NT2/D1 (cell line): ENCODE results near the gene C5AR2.

Source experiments
- DNase-seq: peaks from one replicate; pipeline ENCODE4 v3.0.0-alpha.2; 2011; ENCODE audit warnings: low read depth, low spot score
- H3K27me3 ChIP-seq: 2 replicates; pipeline ENCODE4 v1.6.0; 2011; ENCODE audit warnings: mild to moderate bottlenecking; ENCODE audit not compliant: insufficient read length, insufficient read depth
- H3K36me3 ChIP-seq: 2 replicates; pipeline ENCODE4 v1.6.1; 2011; ENCODE audit warnings: mild to moderate bottlenecking, low read length, mixed read lengths; ENCODE audit not compliant: insufficient read depth, insufficient read length
- H3K4me1 ChIP-seq: 2 replicates; pipeline ENCODE4 v1.5.1; 2011; ENCODE audit not compliant: insufficient read depth, insufficient read length
- H3K4me3 ChIP-seq: 2 replicates; pipeline ENCODE4 v1.5.1; 2011; ENCODE audit warnings: low read depth; ENCODE audit not compliant: insufficient read length
- H3K9ac ChIP-seq: 2 replicates; pipeline ENCODE4 v1.6.0; 2011; ENCODE audit warnings: low read depth; ENCODE audit not compliant: insufficient read length
- H3K9me3 ChIP-seq: 2 replicates; pipeline ENCODE4 v1.5.1; 2011; ENCODE audit warnings: mild to moderate bottlenecking, low read length; ENCODE audit not compliant: insufficient read depth
- SUZ12 ChIP-seq: IDR thresholded peaks from 2 replicates; pipeline ENCODE4 v1.6.1; 2011; ENCODE audit not compliant: insufficient read length, insufficient read depth; ENCODE audit errors: extremely low read depth
- YY1 ChIP-seq: IDR thresholded peaks from 2 replicates; pipeline ENCODE4 v1.6.1; 2011; ENCODE audit not compliant: insufficient read length, insufficient read depth
- ZNF274 ChIP-seq: IDR thresholded peaks from 2 replicates; pipeline ENCODE4 v1.6.1; 2011; ENCODE audit warnings: mild to moderate bottlenecking, low read depth, low read length

The C5AR2 gene

DNA sequence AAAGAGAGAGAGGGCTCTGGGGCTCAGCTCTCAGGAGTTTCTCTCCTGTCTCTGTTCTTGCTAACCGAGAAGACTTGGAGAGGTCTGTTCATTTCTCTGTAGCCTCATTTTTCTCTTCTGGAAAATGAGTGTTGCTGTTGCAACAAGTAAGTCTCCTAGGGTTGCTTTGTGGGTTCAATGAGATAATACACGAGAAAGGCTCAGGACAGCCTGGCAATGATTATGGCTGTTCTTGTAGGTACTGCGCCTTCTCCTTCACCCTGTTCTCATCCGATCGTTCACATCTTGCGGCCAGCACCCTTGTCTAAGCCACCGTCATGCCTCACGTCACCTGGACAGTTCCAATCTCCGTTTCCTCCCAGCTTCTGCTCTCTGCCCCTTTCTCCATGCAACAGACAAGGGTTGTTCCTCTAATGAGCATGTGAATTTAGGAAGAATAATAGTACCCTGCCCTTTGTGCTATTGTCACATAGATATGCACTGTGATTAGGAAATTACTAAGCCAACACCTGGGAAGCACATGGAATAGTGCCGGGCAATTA is 18.1 kb upstream of the C5AR2 start:
- Histone ChIP-seq H3K27me3 (no peaks in the 10 kb centered on the region), H3K9ac (no peak overlapping the region), H3K9me3 (no peaks in the 10 kb centered on the region), H3K36me3 (no peaks in the 10 kb centered on the region), H3K4me1 (no peaks in the 10 kb centered on the region), H3K4me3 (no peak overlapping the region)
- TF ChIP-seq SUZ12: no peak
- DNase-seq: no peak

DNA sequence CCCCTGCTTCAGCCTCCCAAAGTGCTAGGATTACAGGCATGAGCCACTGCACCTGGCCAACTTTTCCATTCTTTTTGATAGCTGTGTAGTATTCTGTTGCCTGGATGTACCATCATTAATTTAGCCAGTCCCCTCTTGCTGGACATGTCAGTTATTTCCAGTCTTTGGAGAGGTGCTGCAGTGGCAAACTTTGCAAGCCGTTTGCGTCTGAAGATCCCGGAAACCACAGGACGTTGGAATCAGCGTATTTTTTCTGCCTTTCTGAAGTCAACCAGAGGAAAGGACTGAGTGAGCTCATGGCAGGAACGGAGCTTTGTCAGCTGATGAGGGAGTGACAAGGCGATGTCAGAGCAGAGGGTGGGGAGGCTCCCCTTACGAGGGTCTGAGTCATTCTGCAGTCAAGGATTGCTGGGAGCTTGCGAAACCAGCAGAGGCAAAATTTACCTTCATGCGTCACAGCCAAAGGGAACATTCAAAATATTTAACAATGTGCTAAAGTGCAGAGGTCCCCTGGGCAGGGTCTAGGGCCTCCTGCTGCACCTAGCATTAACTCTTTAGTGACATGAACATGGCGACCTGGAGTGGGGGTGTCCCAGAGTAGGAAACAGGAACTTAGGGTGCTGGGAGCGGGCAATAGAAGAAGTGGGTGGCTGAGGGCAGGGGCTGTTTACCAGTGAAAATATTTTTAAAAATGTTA is 16.7 kb upstream of the C5AR2 start:
- TF ChIP-seq ZNF274 (no peak), SUZ12 (no peak), YY1 (no peak)
- Histone ChIP-seq H3K4me1 (no peaks in the 10 kb centered on the region), H3K9ac (no peak overlapping the region), H3K36me3 (no peaks in the 10 kb centered on the region), H3K4me3 (no peak overlapping the region), H3K9me3 (no peaks in the 10 kb centered on the region), H3K27me3 (no peaks in the 10 kb centered on the region)
- no peak for DNase-seq

DNA sequence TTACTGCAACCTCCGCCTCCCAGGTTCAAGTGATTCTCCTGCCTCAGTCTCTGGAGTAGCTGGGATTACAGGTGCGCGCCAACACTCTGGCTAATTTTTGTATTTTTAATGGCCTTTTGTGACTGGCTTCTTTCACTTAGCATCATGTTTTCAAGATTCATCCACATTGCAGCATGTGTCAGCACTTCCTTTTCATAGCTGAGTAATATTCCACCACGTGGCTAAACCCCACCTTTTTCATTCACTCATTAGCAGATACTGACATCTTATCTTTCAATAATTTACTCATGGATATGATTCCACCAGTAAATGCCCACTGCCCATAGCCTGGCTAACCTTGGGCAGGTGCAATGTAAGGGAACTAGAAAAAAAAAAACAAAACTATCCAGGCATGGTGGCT is 15.5 kb upstream of the C5AR2 start:
- H3K4me3 ChIP-seq: no peak overlapping the region
- no peaks in the 10 kb centered on the region for H3K4me1 ChIP-seq
- no peaks in the 10 kb centered on the region for H3K27me3 ChIP-seq
- DNase-seq: no peak
- H3K36me3 ChIP-seq: no peaks in the 10 kb centered on the region
- no peak for TF ChIP-seq SUZ12
- TF ChIP-seq ZNF274: no peak
- TF ChIP-seq YY1: no peak
- no peaks in the 10 kb centered on the region for H3K9me3 ChIP-seq
- no peak overlapping the region for H3K9ac ChIP-seq

DNA sequence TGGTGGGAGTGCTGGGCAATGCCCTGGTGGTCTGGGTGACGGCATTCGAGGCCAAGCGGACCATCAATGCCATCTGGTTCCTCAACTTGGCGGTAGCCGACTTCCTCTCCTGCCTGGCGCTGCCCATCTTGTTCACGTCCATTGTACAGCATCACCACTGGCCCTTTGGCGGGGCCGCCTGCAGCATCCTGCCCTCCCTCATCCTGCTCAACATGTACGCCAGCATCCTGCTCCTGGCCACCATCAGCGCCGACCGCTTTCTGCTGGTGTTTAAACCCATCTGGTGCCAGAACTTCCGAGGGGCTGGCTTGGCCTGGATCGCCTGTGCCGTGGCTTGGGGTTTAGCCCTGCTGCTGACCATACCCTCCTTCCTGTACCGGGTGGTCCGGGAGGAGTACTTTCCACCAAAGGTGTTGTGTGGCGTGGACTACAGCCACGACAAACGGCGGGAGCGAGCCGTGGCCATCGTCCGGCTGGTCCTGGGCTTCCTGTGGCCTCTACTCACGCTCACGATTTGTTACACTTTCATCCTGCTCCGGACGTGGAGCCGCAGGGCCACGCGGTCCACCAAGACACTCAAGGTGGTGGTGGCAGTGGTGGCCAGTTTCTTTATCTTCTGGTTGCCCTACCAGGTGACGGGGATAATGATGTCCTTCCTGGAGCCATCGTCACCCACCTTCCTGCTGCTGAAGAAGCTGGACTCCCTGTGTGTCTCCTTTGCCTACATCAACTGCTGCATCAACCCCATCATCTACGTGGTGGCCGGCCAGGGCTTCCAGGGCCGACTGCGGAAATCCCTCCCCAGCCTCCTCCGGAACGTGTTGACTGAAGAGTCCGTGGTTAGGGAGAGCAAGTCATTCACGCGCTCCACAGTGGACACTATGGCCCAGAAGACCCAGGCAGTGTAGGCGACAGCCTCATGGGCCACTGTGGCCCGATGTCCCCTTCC is 11.8 kb upstream of the C5AR2 start:
- Histone ChIP-seq H3K4me3 (no peak overlapping the region), H3K4me1 (no peaks in the 10 kb centered on the region), H3K9ac (no peak overlapping the region), H3K27me3 (no peaks in the 10 kb centered on the region), H3K9me3 (no peaks in the 10 kb centered on the region), H3K36me3 (no peaks in the 10 kb centered on the region)
- no peak for TF ChIP-seq SUZ12
- TF ChIP-seq YY1: no peak
- TF ChIP-seq ZNF274: no peak
- no peak for DNase-seq

DNA sequence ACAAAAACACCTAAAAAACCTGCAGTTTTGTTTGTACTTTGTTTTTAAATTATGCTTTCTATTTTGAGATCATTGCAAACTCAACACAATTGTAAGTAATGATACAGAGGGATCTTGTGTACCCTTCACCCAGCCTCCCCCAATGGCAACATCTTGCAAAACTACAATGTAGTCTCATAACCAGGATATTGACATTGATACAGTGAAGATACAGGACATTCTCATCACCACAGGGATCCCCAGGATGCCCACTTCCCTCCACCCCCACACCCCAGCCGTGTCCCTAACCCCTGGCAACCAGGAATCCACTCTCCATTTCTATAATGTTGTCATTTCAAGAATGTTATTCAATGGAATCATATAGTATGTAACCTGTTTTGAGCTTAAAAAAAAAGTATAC is 10.3 kb upstream of the C5AR2 start:
- DNase-seq: no peak
- H3K36me3 ChIP-seq: no peaks in the 10 kb centered on the region
- no peaks in the 10 kb centered on the region for H3K27me3 ChIP-seq
- no peak overlapping the region for H3K9ac ChIP-seq
- no peaks in the 10 kb centered on the region for H3K4me1 ChIP-seq
- H3K4me3 ChIP-seq: no peak overlapping the region
- TF ChIP-seq SUZ12 (no peak), YY1 (no peak), ZNF274 (no peak)
- H3K9me3 ChIP-seq: no peaks in the 10 kb centered on the region

DNA sequence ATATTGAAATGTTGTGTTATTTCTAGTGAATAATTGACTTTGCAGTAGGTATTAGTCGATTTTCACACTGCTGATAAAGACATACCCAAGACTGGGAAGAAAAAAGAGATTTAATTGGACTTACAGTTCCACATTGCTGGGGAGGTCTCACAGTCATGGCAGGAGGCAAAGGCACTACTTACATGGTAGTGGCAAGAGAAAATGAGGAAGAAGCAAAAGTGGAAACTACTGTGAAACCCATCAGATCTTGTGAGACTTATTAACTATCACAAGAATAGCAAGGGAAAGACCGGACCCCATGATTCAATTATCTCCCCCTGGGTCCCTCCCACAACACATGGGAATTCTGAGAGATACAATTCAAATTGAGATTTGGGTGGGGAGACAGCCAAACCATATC is 9.9 kb upstream of the C5AR2 start:
- no peak overlapping the region for H3K4me3 ChIP-seq
- H3K27me3 ChIP-seq: no peaks in the 10 kb centered on the region
- H3K4me1 ChIP-seq: no peaks in the 10 kb centered on the region
- H3K9me3 ChIP-seq: no peaks in the 10 kb centered on the region
- no peak overlapping the region for H3K9ac ChIP-seq
- TF ChIP-seq ZNF274 (no peak), YY1 (no peak), SUZ12 (no peak)
- no peaks in the 10 kb centered on the region for H3K36me3 ChIP-seq
- no peak for DNase-seq

DNA sequence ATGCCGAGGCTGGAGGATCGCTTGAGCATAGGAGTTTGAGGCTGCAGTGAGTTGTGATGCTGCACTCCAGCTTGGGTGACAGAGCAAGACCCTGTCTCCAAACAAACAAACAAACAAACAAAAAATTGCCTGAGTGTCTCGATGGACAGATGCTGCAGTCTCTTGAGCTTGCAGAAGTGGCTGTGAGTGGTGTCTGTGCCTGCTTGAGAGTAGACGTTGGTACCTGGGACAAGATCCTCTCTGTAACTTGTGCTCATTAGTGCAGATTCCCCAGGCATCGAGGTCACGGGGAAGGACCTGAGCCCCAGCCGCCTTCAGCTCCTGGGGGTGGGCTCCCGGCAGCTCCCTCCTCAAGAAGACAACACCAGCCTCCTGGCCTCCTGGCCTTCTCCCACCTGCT is 8.6 kb upstream of the C5AR2 start:
- no peaks in the 10 kb centered on the region for H3K27me3 ChIP-seq
- no peak overlapping the region for H3K9ac ChIP-seq

More for the DNA sequence above, 8.6 kb upstream of the C5AR2 start:
- Histone ChIP-seq H3K36me3 (no peaks in the 10 kb centered on the region), H3K9me3 (no peaks in the 10 kb centered on the region), H3K4me3 (no peak overlapping the region), H3K4me1 (no peaks in the 10 kb centered on the region)
- DNase-seq: no peak
- TF ChIP-seq YY1 (no peak), ZNF274 (no peak)
